PC-3 (cell line): ENCODE data around the gene SGTB. TPM values are rescaled to one million over a fixed set of nuclear protein-coding genes. Genes with fewer than 3 reads are reported as not detected.

Experiments
- ATAC-seq: fragments of 200-7000 bp; cut with Tn5 transposase; 2 replicates; pipeline ENCODE4 v1.9.1; 2020; ENCODE audit warnings: mild to moderate bottlenecking, moderate library complexity
- BruUV-seq: library from RNA; stranded (reverse); fragments of 400-500 nt; replicated peaks from 2 replicates; lab custom pipeline; 2021; lab: Mats Ljungman, UMichigan
- CTCF ChIA-PET: fragments of 300-600 bp; sonication (Branson Sonifier 250); formaldehyde crosslinking; loops from one replicate; lab custom pipeline; 2022; ENCODE audit warnings: antibody characterized with exemption; lab: Charles Lee
- POLR2A ChIA-PET: fragments of 300-600 bp; sonication (Branson Sonifier 250); formaldehyde crosslinking; loops from one replicate; lab custom pipeline; 2022; ENCODE audit warnings: antibody characterized with exemption; ENCODE audit not compliant: unreplicated experiment; lab: Charles Lee
- DNase-seq: peaks from one replicate; pipeline ENCODE4 v3.0.0-alpha.2; 2015
- H2AFZ ChIP-seq: fragments of 300-600 bp; sonication (generic); 2 replicates; pipeline ENCODE4 v1.6.0; 2016; ENCODE audit warnings: antibody characterized with exemption, low read length
- H3F3A ChIP-seq: fragments of 300-600 bp; sonication (generic); one replicate; pipeline ENCODE4 v1.6.0; 2017; ENCODE audit warnings: antibody characterized with exemption, low read length, control low read depth, mild to moderate bottlenecking; ENCODE audit not compliant: unreplicated experiment
- H3K27ac ChIP-seq: fragments of 300-600 bp; sonication (generic); 2 replicates; pipeline ENCODE4 v1.5.1; 2016; ENCODE audit warnings: mild to moderate bottlenecking, low read length
- H3K27me3 ChIP-seq: fragments of 300-600 bp; sonication (generic); 2 replicates; pipeline ENCODE4 v1.6.1; 2016; ENCODE audit warnings: low read length, mixed read lengths
- H3K36me3 ChIP-seq: fragments of 300-600 bp; sonication (generic); 2 replicates; pipeline ENCODE4 v1.6.1; 2016; ENCODE audit warnings: low read depth, mixed run types, low read length, mixed read lengths
- H3K4me1 ChIP-seq: fragments of 300-600 bp; sonication (generic); 2 replicates; pipeline ENCODE4 v1.5.1; 2016; ENCODE audit warnings: low read length; ENCODE audit not compliant: insufficient read depth
- H3K4me2 ChIP-seq: fragments of 300-600 bp; sonication (generic); 2 replicates; pipeline ENCODE4 v1.6.0; 2016; ENCODE audit warnings: low read length
- H3K4me3 ChIP-seq: fragments of 300-600 bp; sonication (generic); 2 replicates; pipeline ENCODE4 v1.5.1; 2016; ENCODE audit warnings: mild to moderate bottlenecking, low read length, mixed read lengths
- H3K79me2 ChIP-seq: fragments of 300-600 bp; sonication (generic); 2 replicates; pipeline ENCODE4 v1.6.1; 2017; ENCODE audit warnings: low read length, mixed read lengths
- H3K9ac ChIP-seq: fragments of 300-600 bp; sonication (generic); 2 replicates; pipeline ENCODE4 v1.6.0; 2016; ENCODE audit warnings: mild to moderate bottlenecking, low read length
- H3K9me2 ChIP-seq: fragments of 300-600 bp; sonication (generic); replicated peaks from 2 replicates; pipeline ENCODE4 v1.6.1; 2016; ENCODE audit warnings: mixed run types, low read length, mixed read lengths
- H3K9me3 ChIP-seq: fragments of 300-600 bp; sonication (generic); 2 replicates; pipeline ENCODE4 v1.6.1; 2016; ENCODE audit warnings: low read length, mixed read lengths
- H4K20me1 ChIP-seq: fragments of 300-600 bp; sonication (generic); 2 replicates; pipeline ENCODE4 v1.6.1; 2016; ENCODE audit warnings: low read length, mixed read lengths
- EZH2 ChIP-seq: fragments of 300-600 bp; sonication (generic); IDR thresholded peaks from one replicate; pipeline ENCODE4 v1.6.1; 2017; ENCODE audit warnings: antibody characterized with exemption, mild to moderate bottlenecking, low read length; ENCODE audit not compliant: unreplicated experiment
- EZH2phosphoT487 ChIP-seq: fragments of 300-600 bp; sonication (generic); IDR thresholded peaks from 2 replicates; pipeline ENCODE4 v1.6.1; 2018; ENCODE audit warnings: mild to moderate bottlenecking, antibody characterized with exemption, low read length, borderline replicate concordance
- intact Hi-C: fragments of 100-400 bp; cut with micrococcal nuclease; formaldehyde crosslinking; loops from 2 replicates; pipeline ENCODE4 v1.9.0; 2023
- total RNA-seq: library from RNA; depleted of rRNA; stranded (reverse); fragments of >200 nt; gene quantifications from 2 replicates; pipeline ENCODE4 v1.2.3, GENCODE V29; 2014
- TF ChIP-seq, protein P1 (sequence below): fragments of 300-600 bp; sonication (generic); conservative IDR thresholded peaks from 2 replicates; pipeline ENCODE4 v1.5.1; 2017; ENCODE audit warnings: antibody characterized with exemption, low read depth, mild to moderate bottlenecking, low read length

The SGTB gene
- total RNA-seq, 1 experiment from 2014 or later: 1.1 TPM

DNA sequence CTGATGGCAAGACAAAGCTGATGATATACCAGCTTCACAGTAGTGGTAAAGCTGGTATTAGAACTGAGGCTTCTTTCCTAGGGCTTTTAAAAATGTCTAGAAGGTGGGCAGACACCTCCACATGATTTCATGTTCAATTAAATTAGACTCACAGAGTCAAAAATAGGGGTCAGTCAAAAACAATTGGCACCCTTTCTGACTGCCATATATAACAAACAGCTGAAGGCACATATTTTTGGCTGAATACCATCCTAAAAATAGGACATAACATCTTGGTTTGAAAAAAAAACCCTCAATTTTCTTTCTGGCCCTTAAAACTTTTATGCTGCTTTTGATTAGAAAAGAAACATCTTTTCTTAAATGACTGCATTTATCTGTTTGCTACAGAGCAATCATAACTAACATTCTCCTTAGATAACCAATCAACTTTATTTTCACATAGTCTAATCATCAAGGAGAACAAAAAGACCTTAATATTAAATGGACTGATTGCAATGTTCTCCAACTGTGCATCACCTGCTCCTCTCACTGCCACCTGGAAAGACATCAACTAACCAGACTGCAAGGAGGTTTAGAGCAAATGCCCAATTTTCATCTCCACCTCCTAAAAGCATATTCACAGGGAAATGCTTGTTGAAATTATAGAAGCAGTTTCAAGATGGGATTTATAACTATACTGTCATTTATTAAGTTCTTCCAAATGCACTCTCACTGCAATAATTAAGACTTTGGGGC, 3.2 kb downstream of the SGTB start:
- H3K9me3 ChIP-seq: no peaks in the 10 kb centered on the region
- no peak overlapping the region for H3K4me3 ChIP-seq
- H3K9me2 ChIP-seq: no peaks in the 10 kb centered on the region
- CTCF ChIA-PET: no interaction called here
- H4K20me1 ChIP-seq: no peaks in the 10 kb centered on the region
- POLR2A ChIA-PET: no interaction called here
- no peak overlapping the region for H3K4me2 ChIP-seq
- H3K27me3 ChIP-seq: no peaks in the 10 kb centered on the region
- DNase-seq (no peak), ATAC-seq (no peak)
- no peak for TF ChIP-seq EZH2phosphoT487
- no peak for TF ChIP-seq EZH2
- TF ChIP-seq, protein P1, sequence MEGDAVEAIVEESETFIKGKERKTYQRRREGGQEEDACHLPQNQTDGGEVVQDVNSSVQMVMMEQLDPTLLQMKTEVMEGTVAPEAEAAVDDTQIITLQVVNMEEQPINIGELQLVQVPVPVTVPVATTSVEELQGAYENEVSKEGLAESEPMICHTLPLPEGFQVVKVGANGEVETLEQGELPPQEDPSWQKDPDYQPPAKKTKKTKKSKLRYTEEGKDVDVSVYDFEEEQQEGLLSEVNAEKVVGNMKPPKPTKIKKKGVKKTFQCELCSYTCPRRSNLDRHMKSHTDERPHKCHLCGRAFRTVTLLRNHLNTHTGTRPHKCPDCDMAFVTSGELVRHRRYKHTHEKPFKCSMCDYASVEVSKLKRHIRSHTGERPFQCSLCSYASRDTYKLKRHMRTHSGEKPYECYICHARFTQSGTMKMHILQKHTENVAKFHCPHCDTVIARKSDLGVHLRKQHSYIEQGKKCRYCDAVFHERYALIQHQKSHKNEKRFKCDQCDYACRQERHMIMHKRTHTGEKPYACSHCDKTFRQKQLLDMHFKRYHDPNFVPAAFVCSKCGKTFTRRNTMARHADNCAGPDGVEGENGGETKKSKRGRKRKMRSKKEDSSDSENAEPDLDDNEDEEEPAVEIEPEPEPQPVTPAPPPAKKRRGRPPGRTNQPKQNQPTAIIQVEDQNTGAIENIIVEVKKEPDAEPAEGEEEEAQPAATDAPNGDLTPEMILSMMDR: no peak
- H2AFZ ChIP-seq: no peak overlapping the region
- H3K79me2 ChIP-seq: peaks cover 9% of the 10 kb centered on the region; the same call in 1 of the 2 replicates
- no peaks in the 10 kb centered on the region for H3F3A ChIP-seq
- no peak overlapping the region for H3K9ac ChIP-seq
- BruUV-seq: no TSS peak
- intact Hi-C loops: no loop called here
- H3K4me1 ChIP-seq: no peaks in the 10 kb centered on the region
- H3K36me3 ChIP-seq: no peaks in the 10 kb centered on the region
- no peak overlapping the region for H3K27ac ChIP-seq

GRCh38 chr5:65708145-65708544, 13.8 kb downstream of the SGTB start:
- Histone ChIP-seq H3K36me3 (no peaks in the 10 kb centered on the region), H3K79me2 (no peaks in the 10 kb centered on the region), H3K9me3 (no peaks in the 10 kb centered on the region), H4K20me1 (no peaks in the 10 kb centered on the region), H3K27ac (no peak overlapping the region), H3K4me3 (no peak overlapping the region), H3K9me2 (no peaks in the 10 kb centered on the region), H3F3A (no peaks in the 10 kb centered on the region), H3K4me2 (no peak overlapping the region), H3K27me3 (no peaks in the 10 kb centered on the region), H3K4me1 (no peaks in the 10 kb centered on the region), H3K9ac (no peak overlapping the region), H2AFZ (no peak overlapping the region)
- DNase-seq (no peak), ATAC-seq (no peak)
- TF ChIP-seq, protein P1: no peak
- TF ChIP-seq EZH2phosphoT487 (no peak), EZH2 (no peak)
- CTCF ChIA-PET: no interaction called here
- intact Hi-C loops: no loop called here
- POLR2A ChIA-PET: no interaction called here
- no TSS peak for BruUV-seq

- no peak for DNase-seq
- Histone ChIP-seq H3K9me3 (no peaks in the 10 kb centered on the region), H2AFZ (no peak overlapping the region), H3K9me2 (no peaks in the 10 kb centered on the region), H3K4me1 (no peaks in the 10 kb centered on the region), H3K4me3 (no peak overlapping the region), H3K4me2 (no peak overlapping the region), H3K36me3 (no peaks in the 10 kb centered on the region), H3K79me2 (no peaks in the 10 kb centered on the region), H3K9ac (no peak overlapping the region), H3K27ac (no peak overlapping the region), H3F3A (no peaks in the 10 kb centered on the region), H4K20me1 (no peaks in the 10 kb centered on the region), H3K27me3 (no peaks in the 10 kb centered on the region)
- no peak for TF ChIP-seq EZH2
- TF ChIP-seq EZH2phosphoT487: no peak
- no peak for ATAC-seq
- ChIA-PET CTCF (no interaction called here), POLR2A (no interaction called here)
- intact Hi-C loops: no loop called here
- BruUV-seq: no TSS peak
These were observed 14.2 kb downstream of the SGTB start for GRCh38 chr5:65707663-65708062.
